Neural progenitor cell (in vitro differentiated cells): ENCODE results near the gene SACM1L. TPM values are rescaled to one million over a fixed set of nuclear protein-coding genes. Genes with fewer than 3 reads are reported as not detected.

Experiments used
- DNase-seq: peaks from one replicate; pipeline ENCODE4 v3.0.0-alpha.2; 2016; ENCODE audit warnings: low spot score
- H2AFZ ChIP-seq: fragments of 200-600 bp; sonication (generic); replicated peaks from 2 replicates; pipeline ENCODE4 v1.6.1; 2016; ENCODE audit warnings: antibody characterized with exemption
- H3F3A ChIP-seq: fragments of 200-600 bp; sonication (generic); 2 replicates; pipeline ENCODE4 v1.6.1; 2016; ENCODE audit warnings: antibody characterized with exemption, low read depth
- H3K27ac ChIP-seq: fragments of 200-600 bp; sonication (generic); 2 replicates; pipeline ENCODE4 v1.5.1; 2016; ENCODE audit warnings: mild to moderate bottlenecking
- H3K27me3 ChIP-seq: fragments of 200-600 bp; sonication (generic); 2 replicates; pipeline ENCODE4 v1.6.1; 2016; ENCODE audit warnings: mild to moderate bottlenecking, moderate library complexity
- H3K36me3 ChIP-seq: fragments of 200-600 bp; sonication (generic); 2 replicates; pipeline ENCODE4 v1.5.1; 2016
- H3K4me1 ChIP-seq: fragments of 200-600 bp; sonication (generic); 2 replicates; pipeline ENCODE4 v1.6.1; 2016; ENCODE audit warnings: mixed run types
- H3K4me2 ChIP-seq: fragments of 200-600 bp; sonication (generic); 2 replicates; pipeline ENCODE4 v1.6.1; 2016
- H3K4me3 ChIP-seq: fragments of 200-600 bp; sonication (generic); 2 replicates; pipeline ENCODE4 v1.5.1; 2016
- H3K79me2 ChIP-seq: fragments of 200-600 bp; sonication (generic); 2 replicates; pipeline ENCODE4 v1.6.1; 2016; ENCODE audit warnings: low read depth
- H3K9ac ChIP-seq: fragments of 200-600 bp; sonication (generic); 2 replicates; pipeline ENCODE4 v1.6.1; 2016
- H3K9me3 ChIP-seq: fragments of 200-600 bp; sonication (generic); 2 replicates; pipeline ENCODE4 v1.5.1; 2016; ENCODE audit warnings: low read depth
- H4K20me1 ChIP-seq: fragments of 200-600 bp; sonication (generic); 2 replicates; pipeline ENCODE4 v1.6.1; 2016; ENCODE audit warnings: low read depth
- H3K27ac Mint-ChIP-seq: 3 replicates; pipeline ENCODE4 v1.8.0; 2021; ENCODE audit warnings: mixed read lengths
- H3K27me3 Mint-ChIP-seq: 2 replicates; pipeline ENCODE4 v1.8.0; 2022; ENCODE audit warnings: low read depth, mild to moderate bottlenecking, inconsistent platforms, moderate library complexity, mixed read lengths; ENCODE audit not compliant: insufficient read depth
- H3K36me3 Mint-ChIP-seq: 3 replicates; pipeline ENCODE4 v1.8.0; 2021; ENCODE audit warnings: mixed read lengths
- H3K4me1 Mint-ChIP-seq: 3 replicates; pipeline ENCODE4 v1.8.0; 2021; ENCODE audit warnings: mixed read lengths
- H3K4me3 Mint-ChIP-seq: 3 replicates; pipeline ENCODE4 v1.8.0; 2021; ENCODE audit warnings: mild to moderate bottlenecking, moderate library complexity, mixed read lengths
- H3K9me3 Mint-ChIP-seq: 3 replicates; pipeline ENCODE4 v1.8.0; 2020; ENCODE audit warnings: mixed read lengths
- CTCF ChIP-seq: fragments of 200-600 bp; sonication (generic); IDR thresholded peaks from 2 replicates; pipeline ENCODE4 v1.5.1; 2017; ENCODE audit warnings: antibody characterized with exemption, mild to moderate bottlenecking
- EZH2 ChIP-seq: fragments of 200-600 bp; sonication (generic); IDR thresholded peaks from 2 replicates; pipeline ENCODE4 v1.6.1; 2017; ENCODE audit warnings: antibody characterized with exemption, mild to moderate bottlenecking, moderate library complexity
- EZH2phosphoT487 ChIP-seq: fragments of 200-600 bp; sonication (generic); IDR thresholded peaks from 2 replicates; pipeline ENCODE4 v1.6.1; 2017; ENCODE audit warnings: antibody characterized with exemption
- total RNA-seq: library from RNA; depleted of rRNA; stranded (reverse); fragments of >200 nt; gene quantifications from 2 replicates; pipeline ENCODE4 v1.2.3, GENCODE V29; 2015; ENCODE audit warnings: low replicate concordance

SACM1L gene
- total RNA-seq, 1 donor from 2014 or later = 61.8 TPM

- Histone ChIP-seq H3F3A (no peaks in the 10 kb centered on the region), H3K9me3 (no peaks in the 10 kb centered on the region), H3K9ac (no peak overlapping the region), H3K27ac (no peak overlapping the region), H3K4me3 (no peak overlapping the region), H2AFZ (no peak overlapping the region), H4K20me1 (no peaks in the 10 kb centered on the region), H3K4me2 (no peak overlapping the region), H3K79me2 (no peaks in the 10 kb centered on the region), H3K4me1 (no peaks in the 10 kb centered on the region), H3K27me3 (no peaks in the 10 kb centered on the region), H3K36me3 (no peaks in the 10 kb centered on the region)
- Mint-ChIP-seq H3K4me3 (no peak overlapping the region), H3K4me1 (no peaks in the 10 kb centered on the region), H3K27ac (no peak overlapping the region), H3K9me3 (no peaks in the 10 kb centered on the region), H3K27me3 (peaks cover 14% of the 10 kb centered on the region), H3K36me3 (no peaks in the 10 kb centered on the region)
- no peak for DNase-seq
- TF ChIP-seq EZH2 (no peak), CTCF (no peak), EZH2phosphoT487 (no peak)
Observed at GRCh38 chr3:45773714-45774449, 84.7 kb downstream of the SACM1L start.

- Histone ChIP-seq H3K4me1 (no peaks in the 10 kb centered on the region), H3K9ac (no peak overlapping the region), H3K79me2 (no peaks in the 10 kb centered on the region), H3K36me3 (no peaks in the 10 kb centered on the region), H3K27me3 (no peaks in the 10 kb centered on the region), H3F3A (no peaks in the 10 kb centered on the region), H4K20me1 (no peaks in the 10 kb centered on the region), H2AFZ (no peak overlapping the region), H3K9me3 (no peaks in the 10 kb centered on the region), H3K4me2 (no peak overlapping the region), H3K27ac (no peak overlapping the region), H3K4me3 (no peak overlapping the region)
- no peak overlapping the region for H3K4me3 Mint-ChIP-seq
- TF ChIP-seq EZH2 (no peak), CTCF (no peak), EZH2phosphoT487 (no peak)
- peaks cover 16% of the 10 kb centered on the region for H3K27me3 Mint-ChIP-seq
- no peaks in the 10 kb centered on the region for H3K36me3 Mint-ChIP-seq
- no peak for DNase-seq
- H3K4me1 Mint-ChIP-seq = no peaks in the 10 kb centered on the region
- no peak overlapping the region for H3K27ac Mint-ChIP-seq
- no peaks in the 10 kb centered on the region for H3K9me3 Mint-ChIP-seq
Observed at GRCh38 chr3:45774581-45775521, 85.7 kb downstream of the SACM1L start.

- H3K36me3 Mint-ChIP-seq = no peaks in the 10 kb centered on the region
- H3K79me2 ChIP-seq = no peaks in the 10 kb centered on the region
- H3K36me3 ChIP-seq = no peaks in the 10 kb centered on the region
- H3K27me3 Mint-ChIP-seq = peaks cover 16% of the 10 kb centered on the region
- no peak overlapping the region for H3K4me3 ChIP-seq
- H3K9ac ChIP-seq = no peak overlapping the region
- H3K4me2 ChIP-seq = no peak overlapping the region
- H3K4me3 Mint-ChIP-seq = no peak overlapping the region
- no peak for DNase-seq
- no peak overlapping the region for H2AFZ ChIP-seq
- TF ChIP-seq EZH2 (no peak), CTCF (no peak), EZH2phosphoT487 (no peak)
- H3K9me3 Mint-ChIP-seq = no peaks in the 10 kb centered on the region
- H3F3A ChIP-seq = no peaks in the 10 kb centered on the region
- H3K9me3 ChIP-seq = no peaks in the 10 kb centered on the region
- no peak overlapping the region for H3K27ac ChIP-seq
- H3K4me1 Mint-ChIP-seq = no peaks in the 10 kb centered on the region
- no peak overlapping the region for H3K27ac Mint-ChIP-seq
- no peaks in the 10 kb centered on the region for H3K27me3 ChIP-seq
- no peaks in the 10 kb centered on the region for H3K4me1 ChIP-seq
- no peaks in the 10 kb centered on the region for H4K20me1 ChIP-seq
Observed at GRCh38 chr3:45775571-45776300, 86.5 kb downstream of the SACM1L start.
